Astrocyte (in vitro differentiated cells and primary cell): ENCODE measurements around the gene FOXL3. TPM values are rescaled to one million over a fixed set of nuclear protein-coding genes. Genes with fewer than 3 reads are reported as not detected.

Experiments used
- DNase-seq: peaks from one replicate; pipeline ENCODE4 v3.0.0-alpha.2; 2010; ENCODE audit warnings: low read depth
- FAIRE-seq: peaks from 2 replicates; lab custom pipeline; 2011; peaks lifted over from hg19 to GRCh38; lab: Jason Lieb, UNC
- H2AFZ ChIP-seq: 2 replicates; pipeline ENCODE4 v1.6.0; 2012; ENCODE audit warnings: low read depth, low read length, inconsistent platforms
- H3K27ac ChIP-seq: 2 replicates; pipeline ENCODE4 v1.5.1; 2011; ENCODE audit warnings: low read depth, low read length, inconsistent platforms
- H3K27me3 ChIP-seq: 2 replicates; pipeline ENCODE4 v1.6.0; 2011; ENCODE audit warnings: low read length, inconsistent platforms; ENCODE audit not compliant: insufficient read depth
- H3K36me3 ChIP-seq: 2 replicates; pipeline ENCODE4 v1.5.1; 2011; ENCODE audit warnings: low read length, inconsistent platforms; ENCODE audit not compliant: insufficient read depth
- H3K4me1 ChIP-seq: 2 replicates; pipeline ENCODE4 v1.5.1; 2011; ENCODE audit warnings: low read length, inconsistent platforms; ENCODE audit not compliant: insufficient read depth
- H3K4me2 ChIP-seq: 2 replicates; pipeline ENCODE4 v1.6.0; 2012; ENCODE audit warnings: low read length, inconsistent platforms
- H3K4me3 ChIP-seq: 2 replicates; pipeline ENCODE4 v1.5.1; 2011; ENCODE audit warnings: low read depth, mild to moderate bottlenecking, low read length, inconsistent platforms; ENCODE audit not compliant: insufficient read depth
- H3K79me2 ChIP-seq: 2 replicates; pipeline ENCODE4 v1.6.0; 2012; ENCODE audit warnings: mild to moderate bottlenecking, low read length, inconsistent platforms; ENCODE audit not compliant: insufficient read depth
- H3K9ac ChIP-seq: 2 replicates; pipeline ENCODE4 v1.6.0; 2012; ENCODE audit warnings: mild to moderate bottlenecking, low read length, inconsistent platforms
- H3K9me3 ChIP-seq: 2 replicates; pipeline ENCODE4 v1.5.1; 2012; ENCODE audit warnings: low read depth, mild to moderate bottlenecking, low read length, inconsistent platforms; ENCODE audit not compliant: insufficient read depth
- H4K20me1 ChIP-seq: 2 replicates; pipeline ENCODE4 v1.6.0; 2012; ENCODE audit warnings: low read length, inconsistent platforms; ENCODE audit not compliant: insufficient read depth
- H3K27ac Mint-ChIP-seq: one replicate; pipeline ENCODE4 v1.8.0; 2021; ENCODE audit warnings: mild to moderate bottlenecking, mixed read lengths; ENCODE audit not compliant: unreplicated experiment
- H3K27me3 Mint-ChIP-seq: one replicate; pipeline ENCODE4 v1.8.0; 2021; ENCODE audit warnings: low read depth, mixed read lengths; ENCODE audit not compliant: unreplicated experiment
- H3K36me3 Mint-ChIP-seq: one replicate; pipeline ENCODE4 v1.8.0; 2021; ENCODE audit warnings: low read depth, mixed read lengths; ENCODE audit not compliant: unreplicated experiment
- H3K4me1 Mint-ChIP-seq: one replicate; pipeline ENCODE4 v1.8.0; 2021; ENCODE audit warnings: low read depth, mixed read lengths; ENCODE audit not compliant: unreplicated experiment
- H3K4me3 Mint-ChIP-seq: one replicate; pipeline ENCODE4 v1.8.0; 2021; ENCODE audit warnings: mild to moderate bottlenecking, moderate library complexity, mixed read lengths; ENCODE audit not compliant: unreplicated experiment
- H3K9me3 Mint-ChIP-seq: one replicate; pipeline ENCODE4 v1.8.0; 2021; ENCODE audit warnings: mild to moderate bottlenecking, mixed read lengths; ENCODE audit not compliant: unreplicated experiment
- CTCF ChIP-seq: IDR thresholded peaks from 2 replicates; pipeline ENCODE4 v1.5.1; 2011; ENCODE audit warnings: low read depth, mild to moderate bottlenecking, inconsistent platforms, low read length, moderate library complexity; ENCODE audit not compliant: insufficient read depth
- EZH2 ChIP-seq: IDR thresholded peaks from 2 replicates; pipeline ENCODE4 v1.6.1; 2012; ENCODE audit warnings: mild to moderate bottlenecking, low read length, inconsistent platforms; ENCODE audit not compliant: insufficient read depth
- total RNA-seq: library from RNA; stranded (reverse); gene quantifications from 2 replicates; pipeline ENCODE4 v1.2.1, GENCODE V29; 2021

FOXL3 gene
- total RNA-seq, 1 donor from 2014 or later: not detected

DNA sequence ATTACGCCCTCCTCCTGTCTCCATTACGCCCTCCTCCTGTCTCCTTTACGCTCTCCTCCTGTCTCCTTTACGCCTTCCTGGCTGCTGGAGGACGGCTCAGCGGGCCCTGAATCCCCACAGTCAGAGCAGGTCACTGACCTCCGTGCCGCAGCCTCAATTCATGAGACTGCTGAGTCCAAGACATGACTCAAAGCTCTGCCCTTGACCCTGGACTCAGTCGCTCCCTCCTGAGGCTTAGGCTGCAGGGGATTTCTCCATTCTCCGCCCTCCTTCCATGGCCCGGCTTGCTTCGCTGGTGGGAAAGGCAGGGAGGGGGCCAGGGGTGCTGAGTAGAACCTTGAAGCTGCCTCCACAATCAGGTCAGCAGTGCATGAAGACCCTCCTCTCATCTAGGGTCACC, 21.0 kb upstream of the FOXL3 start:
- no peak overlapping the region for H3K4me3 ChIP-seq
- H3K4me1 ChIP-seq: no peaks in the 10 kb centered on the region
- H3K27ac ChIP-seq: no peak overlapping the region
- H3K36me3 Mint-ChIP-seq: no peaks in the 10 kb centered on the region
- no peak for FAIRE-seq
- H3K9me3 Mint-ChIP-seq: peaks cover 32% of the 10 kb centered on the region
- H4K20me1 ChIP-seq: peaks cover 5% of the 10 kb centered on the region
- H3K27me3 ChIP-seq: no peaks in the 10 kb centered on the region
- H3K36me3 ChIP-seq: no peaks in the 10 kb centered on the region
- TF ChIP-seq EZH2 (no peak), CTCF (no peak)
- H3K9me3 ChIP-seq: peaks cover 5% of the 10 kb centered on the region
- no peak overlapping the region for H3K27ac Mint-ChIP-seq
- peaks cover 23% of the 10 kb centered on the region for H3K27me3 Mint-ChIP-seq
- H3K4me1 Mint-ChIP-seq: no peaks in the 10 kb centered on the region
- H3K4me3 Mint-ChIP-seq: no peak overlapping the region
- no peak overlapping the region for H3K4me2 ChIP-seq
- H2AFZ ChIP-seq: no peak overlapping the region
- DNase-seq: no peak
- H3K9ac ChIP-seq: no peak overlapping the region
- no peaks in the 10 kb centered on the region for H3K79me2 ChIP-seq

GRCh38 chr7:269721-270120, 20.2 kb upstream of the FOXL3 start:
- DNase-seq (no peak), FAIRE-seq (no peak)
- H3K27me3 ChIP-seq: peaks cover 3% of the 10 kb centered on the region
- no peak overlapping the region for H3K4me3 ChIP-seq
- H3K4me1 ChIP-seq: no peaks in the 10 kb centered on the region
- no peaks in the 10 kb centered on the region for H3K36me3 ChIP-seq
- Mint-ChIP-seq H3K27me3 (peaks cover 23% of the 10 kb centered on the region), H3K9me3 (peaks cover 30% of the 10 kb centered on the region), H3K4me1 (no peaks in the 10 kb centered on the region), H3K36me3 (no peaks in the 10 kb centered on the region), H3K27ac (no peak overlapping the region), H3K4me3 (no peak overlapping the region)
- H3K27ac ChIP-seq: no peak overlapping the region
- no peak overlapping the region for H3K9ac ChIP-seq
- peaks cover 5% of the 10 kb centered on the region for H3K9me3 ChIP-seq
- H3K4me2 ChIP-seq: no peak overlapping the region
- no peak overlapping the region for H2AFZ ChIP-seq
- no peaks in the 10 kb centered on the region for H3K79me2 ChIP-seq
- H4K20me1 ChIP-seq: peaks cover 5% of the 10 kb centered on the region
- TF ChIP-seq CTCF (no peak), EZH2 (no peak)

- H3K4me3 Mint-ChIP-seq: no peak overlapping the region
Observed at GRCh38 chr7:270351-270983, 19.5 kb upstream of the FOXL3 start.

More at GRCh38 chr7:270351-270983, 19.5 kb upstream of the FOXL3 start:
- Histone ChIP-seq H3K9ac (no peak overlapping the region), H3K27me3 (peaks cover 3% of the 10 kb centered on the region), H3K4me3 (no peak overlapping the region), H3K27ac (no peak overlapping the region), H4K20me1 (no peaks in the 10 kb centered on the region), H3K4me2 (no peak overlapping the region), H2AFZ (no peak overlapping the region), H3K9me3 (peaks cover 5% of the 10 kb centered on the region), H3K4me1 (no peaks in the 10 kb centered on the region), H3K36me3 (no peaks in the 10 kb centered on the region), H3K79me2 (no peaks in the 10 kb centered on the region)
- Mint-ChIP-seq H3K9me3 (peaks cover 29% of the 10 kb centered on the region), H3K27ac (no peak overlapping the region), H3K4me1 (no peaks in the 10 kb centered on the region), H3K36me3 (no peaks in the 10 kb centered on the region), H3K27me3 (peaks cover 27% of the 10 kb centered on the region)
- FAIRE-seq: no peak
- no peak for DNase-seq
- TF ChIP-seq EZH2: no peak
- TF ChIP-seq CTCF: no peak
